Middle frontal gyrus (tissue), 1 donor: Measurements from ENCODE around the gene PDLIM3.
"Not testable (repeated sequence)": the region's sequence is repeated elsewhere in the genome, so short reads cannot be mapped to it uniquely, and the experiment has no call there.

Source experiments
- DNase-seq: peaks from one replicate; pipeline ENCODE4 v3.0.0-alpha.2; 2015; ENCODE audit warnings: low spot score; ENCODE audit errors: extremely low spot score

Gene PDLIM3, protein sequence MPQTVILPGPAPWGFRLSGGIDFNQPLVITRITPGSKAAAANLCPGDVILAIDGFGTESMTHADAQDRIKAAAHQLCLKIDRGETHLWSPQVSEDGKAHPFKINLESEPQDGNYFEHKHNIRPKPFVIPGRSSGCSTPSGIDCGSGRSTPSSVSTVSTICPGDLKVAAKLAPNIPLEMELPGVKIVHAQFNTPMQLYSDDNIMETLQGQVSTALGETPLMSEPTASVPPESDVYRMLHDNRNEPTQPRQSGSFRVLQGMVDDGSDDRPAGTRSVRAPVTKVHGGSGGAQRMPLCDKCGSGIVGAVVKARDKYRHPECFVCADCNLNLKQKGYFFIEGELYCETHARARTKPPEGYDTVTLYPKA

DNA sequence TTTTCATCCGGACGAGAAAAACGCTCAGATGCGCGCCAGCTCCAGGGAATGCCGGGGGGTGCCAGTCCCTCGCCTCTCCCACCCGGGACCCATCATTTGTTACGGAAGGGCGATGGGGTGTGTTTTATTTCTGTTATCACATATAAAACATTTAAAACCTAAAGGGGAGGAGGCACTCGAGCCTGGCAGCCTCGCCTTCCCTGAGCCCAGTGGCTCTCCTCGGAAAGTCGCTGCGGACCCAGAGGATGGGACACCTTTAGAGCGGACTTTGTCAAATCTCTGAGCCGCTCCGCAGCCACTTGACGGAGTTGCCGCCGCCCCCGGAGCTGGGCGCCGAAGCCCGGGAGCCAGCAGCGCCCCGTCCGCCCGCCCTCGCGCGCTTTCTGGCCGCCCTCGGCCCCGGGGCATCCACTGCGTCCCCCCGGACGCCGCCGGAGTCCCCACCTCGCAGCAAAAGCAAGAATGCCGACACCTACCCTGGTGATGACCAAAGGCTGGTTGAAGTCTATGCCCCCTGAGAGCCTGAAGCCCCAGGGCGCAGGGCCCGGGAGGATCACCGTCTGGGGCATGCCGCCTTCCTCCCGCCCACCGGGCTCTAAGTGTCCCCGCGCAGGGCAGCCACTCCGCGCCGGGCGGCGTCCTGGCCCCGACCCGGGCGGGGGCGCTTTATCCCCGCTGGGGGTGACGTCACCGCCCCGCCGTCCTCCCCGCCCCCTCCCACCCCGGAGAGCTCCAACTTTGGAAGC lies at the start of gene PDLIM3:
PDLIM3 (minus strand) TSS at position 642 of the 746 bp plus-strand sequence; CDS start at position 569, 73 bp downstream.
- no peak for DNase-seq

DNA sequence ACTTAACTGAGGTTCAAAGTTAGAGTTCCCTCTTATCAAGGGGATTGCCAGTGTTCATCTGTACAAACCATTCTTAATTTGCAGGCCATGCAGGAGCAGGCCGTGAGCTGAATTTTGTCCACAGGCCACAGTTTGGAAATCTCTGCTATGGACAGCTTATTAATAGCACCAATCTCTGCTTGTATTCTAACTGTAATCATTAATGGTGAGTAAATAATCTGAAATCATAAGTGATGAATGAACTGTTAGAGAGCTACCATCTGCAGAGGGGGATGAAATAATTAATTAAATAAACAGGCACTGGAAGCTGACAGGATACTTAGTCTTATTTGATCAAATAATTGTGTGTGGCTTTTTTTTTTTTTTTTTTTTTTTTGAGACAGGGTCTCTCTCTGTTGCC lies 48.5 kb upstream of the PDLIM3 start:
- DNase-seq = no peak

DNA sequence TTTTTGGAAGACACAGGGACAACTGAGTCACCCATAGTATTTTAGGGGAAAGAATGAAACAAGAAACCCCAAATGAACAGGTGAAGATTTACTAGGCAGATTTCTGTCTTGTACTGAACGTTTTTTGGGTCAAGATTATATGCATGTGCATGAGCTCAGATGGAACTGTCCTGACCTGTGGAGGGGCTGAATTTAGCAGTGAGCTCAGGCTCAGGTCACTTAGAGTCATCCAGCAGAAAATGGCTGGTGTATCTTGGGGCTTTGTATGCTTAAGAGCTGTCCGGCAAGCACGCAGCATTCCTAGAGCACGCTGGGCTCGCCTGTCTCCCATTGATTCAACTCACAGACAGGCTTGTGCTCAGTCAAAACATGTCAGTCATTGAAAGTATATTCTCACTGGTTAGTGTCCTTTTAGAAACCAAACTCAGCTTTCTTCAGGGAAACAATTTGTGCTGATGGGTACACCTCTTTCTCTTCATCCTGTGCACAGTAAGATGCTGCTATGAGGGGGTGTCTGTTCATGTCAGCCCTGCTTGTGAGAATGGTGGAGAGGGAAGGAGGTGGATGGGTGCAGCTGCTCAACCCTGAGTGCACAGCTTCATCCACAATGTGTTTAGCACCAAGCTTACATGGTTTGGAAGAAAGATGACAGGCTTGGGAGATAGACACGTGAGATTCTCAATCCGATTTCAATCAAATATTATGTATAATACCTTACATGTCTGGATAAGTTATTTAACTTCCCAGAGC lies 47.5 kb upstream of the PDLIM3 start:
- no peak for DNase-seq

- DNase-seq = no peak
Observed at GRCh38 chr4:185580699-185581098, 45.4 kb upstream of the PDLIM3 start.

DNA sequence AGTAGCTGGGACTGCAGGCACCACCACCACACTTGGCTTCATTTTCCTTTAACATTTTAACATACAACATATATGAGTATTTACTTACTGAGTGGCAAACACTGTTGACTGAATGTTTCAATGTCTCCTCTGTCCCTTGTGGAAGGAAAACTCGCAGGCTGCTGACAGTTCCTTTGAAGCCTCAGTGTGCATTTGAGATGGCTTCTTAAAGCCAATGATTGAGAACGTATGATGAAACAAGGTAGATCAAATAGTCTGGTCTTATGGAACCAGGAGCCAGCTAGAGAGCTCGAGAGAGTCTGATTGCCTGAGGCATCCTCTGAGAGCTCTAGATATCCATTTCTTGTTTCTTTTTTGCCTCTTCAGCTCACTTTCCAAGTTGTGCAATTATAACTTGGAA lies 43.0 kb upstream of the PDLIM3 start:
- DNase-seq = no peak

DNA sequence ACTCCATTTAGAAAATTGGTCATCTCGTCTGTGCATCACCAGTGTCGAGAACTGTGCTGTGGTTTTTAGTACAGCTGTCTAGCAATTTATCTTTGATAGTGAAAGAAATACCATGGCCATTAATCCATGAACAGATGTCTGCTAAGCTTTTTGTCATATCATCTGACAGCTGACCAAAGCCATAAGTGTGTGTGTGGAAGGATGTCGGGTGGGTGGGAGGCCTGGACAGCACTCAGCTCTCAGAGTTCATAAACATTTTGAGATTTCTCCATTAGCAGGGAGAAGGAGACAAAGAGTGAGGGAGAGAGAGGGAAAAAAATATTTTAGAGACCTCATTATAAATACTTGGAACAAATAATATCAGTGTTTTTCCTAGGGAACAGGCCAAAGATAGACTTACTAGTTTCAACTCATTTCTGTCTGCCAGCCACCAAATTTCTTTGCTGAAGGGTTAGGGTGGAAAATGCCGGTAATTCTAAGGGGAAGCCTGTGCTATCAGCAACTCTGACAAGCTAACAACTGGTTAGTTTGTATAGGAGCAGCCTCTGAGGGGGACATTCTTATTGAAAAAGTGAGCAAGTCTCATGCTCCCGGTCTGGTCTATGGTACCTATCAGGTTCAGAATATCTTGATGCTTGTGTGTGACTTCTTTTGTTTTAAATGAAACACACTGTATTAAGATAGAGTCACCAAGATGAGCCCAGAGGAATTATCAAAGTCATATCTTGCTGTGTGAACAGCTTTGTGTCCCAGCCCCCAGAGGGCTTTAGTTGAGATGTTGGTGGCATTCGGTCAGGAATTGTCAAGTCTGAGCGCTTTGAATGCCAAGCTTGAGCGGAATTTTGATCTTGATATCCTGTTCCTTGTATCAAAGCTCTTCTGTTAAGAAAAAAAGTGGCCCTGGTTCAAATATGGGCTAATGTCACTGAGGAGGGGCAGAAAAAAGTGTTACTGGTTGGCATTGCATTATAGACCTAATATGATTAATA lies 41.9 kb upstream of the PDLIM3 start:
- DNase-seq = no peak

- no peak for DNase-seq
Observed at GRCh38 chr4:185576314-185576961, 41.1 kb upstream of the PDLIM3 start.

GRCh38 chr4:185573651-185574199 lies 38.4 kb upstream of the PDLIM3 start:
- DNase-seq = no peak

DNA sequence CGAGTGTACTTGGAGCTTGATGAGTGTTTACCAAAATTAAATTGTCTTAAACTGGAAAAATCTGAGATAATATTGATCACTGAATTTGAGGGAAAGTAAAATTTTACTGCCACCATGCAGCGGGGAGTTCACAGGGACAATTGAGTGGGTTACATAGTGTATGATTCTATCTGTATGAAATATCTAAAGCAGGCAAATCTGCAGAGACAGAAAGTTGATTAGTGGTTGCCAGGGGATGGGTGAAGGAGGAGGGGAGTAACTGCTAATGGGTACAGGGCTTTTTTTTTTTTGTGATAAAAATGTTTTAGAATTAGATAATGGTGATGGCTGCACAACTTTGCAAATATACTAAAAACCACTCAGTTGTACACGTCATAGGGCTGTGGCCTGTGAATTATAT lies 35.4 kb upstream of the PDLIM3 start:
- no peak for DNase-seq

- peak; percentile 31 for DNase-seq
Observed at GRCh38 chr4:185567381-185568376, 32.4 kb upstream of the PDLIM3 start.

DNA sequence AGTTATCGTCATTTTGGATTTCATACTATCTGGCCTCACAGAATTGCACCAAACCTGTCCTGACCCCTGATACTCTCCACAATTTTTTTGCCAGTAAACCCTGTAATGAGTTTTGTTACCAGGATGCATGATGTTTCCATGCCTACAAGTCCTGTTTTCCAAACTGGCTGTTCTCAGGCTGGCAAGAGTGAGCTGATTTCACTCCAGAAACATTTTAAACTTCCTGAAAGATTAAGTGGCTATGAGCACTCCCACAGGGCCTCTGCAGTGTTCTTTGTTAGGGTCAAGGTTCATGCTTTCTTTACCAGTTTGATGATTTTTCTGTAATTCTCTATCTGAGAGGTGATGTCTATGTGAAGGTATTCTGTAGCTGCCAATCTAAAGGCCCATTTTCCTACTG lies 31.7 kb upstream of the PDLIM3 start:
- DNase-seq = no peak

- no peak for DNase-seq
Observed at GRCh38 chr4:185566425-185566824, 31.1 kb upstream of the PDLIM3 start.

DNA sequence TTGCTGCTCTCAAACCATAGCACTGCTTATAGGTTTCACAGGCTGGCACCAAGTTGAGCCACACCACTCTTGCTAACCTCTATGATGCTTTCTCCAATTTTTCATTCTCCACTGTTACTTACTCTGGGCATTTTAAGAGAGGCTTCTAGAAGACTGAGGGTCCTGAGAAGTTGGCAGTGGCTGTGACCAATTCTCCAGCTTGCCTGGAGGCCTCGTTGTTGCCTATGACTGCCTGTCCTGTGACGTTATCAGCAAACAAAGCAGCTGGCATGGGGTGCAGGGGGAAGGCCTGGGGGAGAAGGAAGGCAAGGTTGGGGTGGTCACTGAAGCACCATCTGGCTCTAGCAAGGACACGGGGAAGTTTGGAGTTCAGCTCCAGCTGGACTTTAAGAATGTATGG lies 30.4 kb upstream of the PDLIM3 start:
- no peak for DNase-seq

DNA sequence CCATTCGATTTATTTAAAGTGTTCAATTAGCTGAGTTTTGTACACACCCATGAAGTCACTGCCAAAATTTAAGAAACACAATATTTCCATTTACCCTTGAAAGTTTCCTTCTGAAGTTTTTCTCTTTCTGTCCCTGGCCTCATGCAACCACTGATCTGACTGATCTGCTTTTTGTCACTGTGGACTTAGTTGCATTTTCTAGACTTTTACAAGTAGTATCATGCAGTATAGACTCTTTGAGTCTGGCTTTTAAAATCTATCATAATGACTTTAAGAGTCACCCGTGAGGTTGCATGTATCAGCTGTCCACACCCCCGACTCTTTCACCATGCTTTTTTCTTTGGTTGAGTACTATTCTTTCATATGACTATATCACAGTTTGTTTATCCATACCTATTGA lies 29.0 kb upstream of the PDLIM3 start:
- no peak for DNase-seq

GRCh38 chr4:185562531-185562930 lies 27.2 kb upstream of the PDLIM3 start:
- no peak for DNase-seq

- no peak for DNase-seq
Observed at GRCh38 chr4:185560316-185560715, 25.0 kb upstream of the PDLIM3 start.

DNA sequence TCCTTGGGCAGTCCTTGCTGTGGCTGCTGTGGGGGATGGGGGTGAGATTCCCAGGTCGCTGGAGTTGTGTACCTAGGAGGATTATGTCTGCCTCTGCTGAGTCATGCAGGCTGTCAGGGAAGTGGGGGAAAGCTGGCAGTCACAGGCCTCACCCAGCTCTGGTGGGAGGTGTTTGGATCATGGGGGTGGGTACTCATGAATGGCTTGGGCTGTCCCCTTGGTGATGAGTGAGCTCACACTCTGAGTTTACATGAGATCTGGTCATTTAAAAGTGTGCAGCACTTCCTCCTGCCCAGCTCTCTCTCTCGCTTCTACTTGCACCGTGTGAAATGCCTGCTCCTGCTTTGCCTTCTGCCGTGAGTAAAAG lies 24.6 kb upstream of the PDLIM3 start:
- DNase-seq = no peak

DNA sequence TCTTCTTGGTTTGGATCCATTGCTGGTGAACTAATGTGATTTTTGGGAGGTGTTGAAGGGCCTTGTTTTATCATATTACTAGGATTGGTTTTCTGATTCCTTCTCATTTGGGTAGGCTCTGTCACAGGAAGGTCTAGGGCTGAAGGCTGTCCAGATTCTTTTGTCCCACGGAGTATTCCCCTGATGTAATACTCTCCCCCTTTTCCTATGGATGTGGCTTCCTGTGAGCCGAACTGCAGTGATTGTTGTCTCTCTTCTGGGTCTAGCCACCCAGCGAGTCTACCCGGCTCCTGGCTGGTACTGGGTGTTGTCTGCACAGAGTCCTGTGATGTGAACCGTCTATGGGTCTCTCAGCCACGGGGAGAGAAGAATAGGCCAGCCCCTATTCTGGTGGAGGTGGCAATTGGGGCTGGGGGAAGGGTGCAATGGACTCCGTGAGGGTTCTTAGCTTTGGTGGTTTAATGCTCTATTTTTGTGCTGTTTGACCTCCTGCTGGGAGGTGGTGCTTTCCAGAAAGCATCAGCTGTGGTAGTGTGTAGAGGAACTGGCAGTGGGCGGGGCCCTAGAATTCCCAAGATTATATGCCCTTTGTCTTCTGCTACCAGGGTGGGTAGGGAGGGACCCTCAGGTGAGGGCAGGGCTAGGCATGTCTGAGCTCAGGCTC lies 24.1 kb upstream of the PDLIM3 start:
- DNase-seq = not testable (repeated sequence)
